ENCODE data around the gene SMG6.

GRCh38 chr17:2191785-2192184 lies 111.8 kb downstream of the SMG6 start:
- no peak for TF ChIP-seq CTCF (IDR thresholded peaks at IDR 0.05)
- no peak for TF ChIP-seq ZNF263 (CRISPR knock-in tag; IDR thresholded peaks at IDR 0.05; ENCODE audit: low read depth)
- no peak for TF ChIP-seq JAZF1 (CRISPR knock-in tag; IDR thresholded peaks at IDR 0.05)

Measured in WTC11 (cell line).